Activated CD4-positive, alpha-beta T cell treated with anti-CD3 and anti-CD28 coated beads for 4 hours (primary cell): ENCODE measurements around the gene OLFM2.
"Not testable (repeated sequence)": the region's sequence is repeated elsewhere in the genome, so short reads cannot be mapped to it uniquely, and the experiment has no call there.

Source experiments
- DNase-seq, 2 donors: peaks; one replicate each; pipeline ENCODE4 v3.0.0-alpha.2; 2020

The OLFM2 gene

DNA sequence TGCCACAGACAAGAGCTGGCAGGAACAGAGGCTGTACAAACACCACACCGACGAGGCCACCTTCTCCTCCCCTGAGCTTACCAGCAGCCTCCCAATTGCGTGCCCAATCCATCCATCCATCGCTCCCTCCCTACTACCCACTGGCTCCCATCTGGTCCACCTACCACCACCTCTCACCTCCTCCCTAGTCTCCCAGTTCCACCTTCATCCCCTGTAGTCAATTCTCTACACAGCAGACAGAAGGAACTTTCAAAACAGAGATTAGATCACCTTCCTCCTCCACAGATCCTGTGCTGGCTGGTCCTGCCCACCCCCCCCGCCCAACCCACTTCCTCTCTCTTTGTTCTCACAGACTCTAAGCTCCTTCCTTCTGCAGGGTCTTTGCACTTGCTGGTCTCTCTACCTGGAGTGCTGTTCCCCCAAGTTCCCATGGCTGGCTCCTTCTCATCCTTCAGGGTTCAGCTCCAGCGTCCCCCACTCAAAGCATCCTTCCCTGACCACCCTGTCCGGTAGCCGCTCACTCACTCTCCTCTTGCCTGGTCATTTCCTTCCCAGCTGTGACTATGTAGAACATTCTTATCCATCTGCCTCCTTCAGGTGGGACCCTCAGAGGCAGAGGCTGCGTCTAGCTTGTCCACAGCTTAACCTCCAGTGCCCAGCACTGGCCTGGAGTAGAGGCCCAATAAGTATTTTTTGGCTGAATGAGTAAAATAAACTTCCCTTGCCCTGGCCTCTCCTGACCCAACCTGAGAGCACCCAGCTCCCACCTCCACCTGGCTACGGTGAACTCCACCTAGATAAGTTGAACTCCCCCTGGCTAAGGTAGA lies 78.2 kb downstream of the OLFM2 start:
- peak in 1 of 2 donors; percentile 19 for DNase-seq

DNA sequence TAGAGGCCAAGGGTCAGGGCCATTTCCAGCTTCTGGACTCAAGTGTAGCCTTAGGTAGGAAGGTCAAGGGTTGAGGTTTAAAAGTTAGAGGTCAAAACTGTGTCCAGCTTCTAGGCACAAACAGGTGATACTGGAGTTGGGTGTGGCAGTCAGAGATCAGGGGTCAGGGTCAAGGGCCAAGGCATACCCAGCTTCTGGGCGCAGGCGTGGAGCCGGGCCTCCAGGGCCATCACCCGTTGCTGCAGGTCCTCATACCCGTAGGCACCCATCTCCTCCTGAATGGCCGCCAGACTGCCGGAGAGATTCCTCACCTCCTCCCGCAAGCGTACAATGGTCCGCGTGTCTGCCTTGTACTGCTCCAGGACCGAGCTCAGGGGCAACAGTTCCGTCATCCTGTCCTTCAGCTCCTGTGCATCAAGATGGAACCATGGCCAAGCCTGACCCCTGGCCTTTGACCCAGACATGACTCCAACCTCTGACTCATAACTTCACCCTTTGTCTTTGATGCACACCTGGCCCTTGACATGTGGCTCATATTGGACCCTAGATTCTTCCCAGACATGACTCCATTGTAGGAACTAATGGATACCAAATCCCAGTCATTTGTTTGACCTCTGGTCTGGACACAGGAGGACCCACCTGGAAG lies 79.1 kb downstream of the OLFM2 start:
- DNase-seq: no peak

DNA sequence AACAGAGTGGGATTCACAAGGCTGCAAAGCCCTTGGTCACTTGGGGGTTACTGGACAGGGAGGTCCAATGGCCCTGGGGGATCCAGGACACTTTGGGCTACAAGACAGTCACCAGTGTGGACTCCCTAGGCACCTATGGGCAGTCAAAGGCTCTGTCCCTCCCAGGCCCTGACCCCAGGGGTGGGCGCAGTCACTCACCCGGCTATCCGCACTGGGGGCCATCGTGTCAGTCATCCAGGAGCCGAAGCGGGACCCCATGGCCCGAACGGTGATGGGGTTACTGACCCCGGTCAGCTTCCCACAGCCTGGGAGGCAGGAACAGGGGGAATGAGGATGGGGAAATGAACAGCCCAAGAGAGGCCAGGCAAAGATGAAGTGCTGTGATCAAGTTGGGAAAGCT lies 79.7 kb downstream of the OLFM2 start:
- no peak for DNase-seq

DNA sequence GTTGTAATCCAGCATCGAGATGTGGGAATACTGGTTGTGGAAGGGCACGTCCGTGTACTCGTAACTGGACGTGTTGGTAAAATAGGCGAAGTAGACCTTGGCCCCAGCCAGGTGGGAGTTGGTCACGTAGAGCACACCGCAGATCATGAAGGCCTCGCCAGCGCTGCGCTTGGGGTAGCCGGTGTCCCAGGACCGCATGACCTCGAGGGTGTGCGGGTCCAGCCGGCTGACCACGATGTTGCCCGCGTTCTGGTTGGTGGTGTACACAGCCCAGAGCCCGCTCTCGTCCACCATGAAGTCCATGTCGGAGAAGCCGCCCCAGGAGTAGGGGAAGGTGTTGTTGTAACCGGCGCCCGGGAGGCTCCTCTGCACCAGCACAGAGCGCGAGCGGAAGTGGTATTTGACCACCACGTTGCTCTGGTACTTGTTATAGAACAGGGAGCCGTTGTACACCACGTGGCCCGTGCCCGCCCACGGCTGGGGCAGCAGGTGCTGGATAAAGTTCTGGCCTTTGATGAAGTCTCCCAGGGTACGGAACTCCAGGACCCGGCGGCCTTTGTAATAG lies 82.0 kb downstream of the OLFM2 start:
- no peak for DNase-seq

DNA sequence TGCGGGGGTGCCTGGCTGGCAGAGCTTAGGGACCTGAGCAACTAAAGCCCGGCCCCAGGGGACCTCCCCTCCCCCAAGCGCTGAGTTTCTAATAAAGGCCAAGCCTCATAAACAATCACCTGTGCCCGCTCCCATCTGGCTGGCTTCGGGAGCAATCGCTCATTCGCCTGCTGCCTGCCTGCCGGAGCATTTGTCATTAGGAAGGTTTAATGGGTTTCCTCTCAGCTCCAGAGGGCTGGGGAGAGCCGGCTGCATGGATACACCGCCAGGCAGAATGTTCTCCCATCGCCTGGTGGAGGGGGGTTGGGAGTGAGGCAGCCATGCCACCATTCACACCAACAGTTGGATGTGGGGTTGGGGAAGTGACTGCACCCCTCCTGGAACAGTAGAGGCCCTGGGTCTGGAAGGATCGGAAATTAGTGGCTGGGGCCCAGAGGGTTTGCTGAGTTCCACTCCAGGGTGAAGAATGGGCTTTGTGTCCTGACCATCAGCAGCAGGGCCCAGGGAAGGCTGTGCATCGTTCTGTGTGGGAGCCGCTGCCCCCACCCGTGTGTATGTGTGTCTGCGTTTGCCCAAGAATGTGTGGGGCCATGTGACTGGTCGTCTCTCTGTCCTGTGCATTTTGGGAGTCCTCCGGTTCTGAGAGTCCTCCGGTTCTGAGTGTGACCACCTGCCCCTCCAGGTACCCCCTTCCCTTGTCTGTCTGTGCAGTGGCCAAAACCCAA lies 85.9 kb downstream of the OLFM2 start:
- DNase-seq: no peak

DNA sequence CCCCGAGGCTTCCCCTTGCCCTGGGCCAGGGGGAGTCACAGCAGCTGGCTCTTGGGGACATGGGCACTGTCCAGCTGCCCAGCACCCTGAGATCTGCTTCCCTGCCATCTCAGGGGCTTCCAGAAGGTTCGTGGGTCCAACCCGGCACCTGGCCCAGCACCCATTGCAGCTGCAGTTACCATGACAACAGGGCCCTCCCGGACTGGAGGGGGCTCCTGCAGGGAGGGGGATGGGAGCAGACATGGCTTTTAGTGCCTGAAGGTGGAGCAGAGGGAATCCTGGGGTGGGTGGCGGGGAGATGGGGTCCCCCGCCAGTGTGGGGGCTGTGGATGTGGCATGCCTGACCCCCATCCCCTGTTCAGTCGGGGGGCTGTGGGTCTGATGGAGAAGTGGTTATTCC lies 86.5 kb downstream of the OLFM2 start:
- DNase-seq: no peak

DNA sequence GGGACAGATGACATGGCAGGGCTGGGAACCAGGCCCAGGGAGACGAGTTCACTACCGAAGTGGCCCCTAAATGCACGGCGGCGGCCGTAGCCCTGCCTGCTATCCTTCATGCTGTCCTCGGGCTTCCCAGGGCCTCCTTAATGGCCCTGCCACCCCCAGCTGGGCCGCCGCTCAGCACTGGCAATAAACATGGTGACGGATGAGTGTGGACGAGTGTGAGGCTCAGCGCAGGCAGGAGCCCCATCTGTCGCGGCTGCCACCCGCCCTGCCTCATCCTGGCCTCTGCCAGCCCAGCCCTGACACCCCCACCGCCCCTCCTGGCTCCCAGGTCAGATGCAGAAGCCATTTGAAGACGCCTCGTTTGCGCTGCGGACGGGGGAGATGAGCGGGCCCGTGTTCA lies 87.6 kb downstream of the OLFM2 start:
- no peak for DNase-seq

DNA sequence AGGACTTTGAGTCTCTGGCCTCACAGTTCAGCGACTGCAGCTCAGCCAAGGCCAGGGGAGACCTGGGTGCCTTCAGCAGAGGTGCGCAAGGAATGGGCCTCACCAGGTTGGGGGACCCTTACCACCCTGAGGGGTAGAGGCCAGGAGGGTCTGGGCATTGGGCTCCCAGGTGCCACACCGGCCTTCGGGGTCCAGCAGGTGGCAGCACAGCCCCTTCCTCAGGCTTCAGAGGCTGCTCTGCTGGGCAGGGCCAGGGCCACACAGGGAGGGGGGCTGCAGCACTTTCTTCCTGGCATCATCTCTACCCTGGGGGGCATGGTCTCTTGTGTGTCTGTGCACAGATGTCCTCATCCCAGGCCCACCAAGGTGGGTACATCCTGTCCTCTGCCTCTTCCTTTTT lies 88.3 kb downstream of the OLFM2 start:
- DNase-seq: peak; percentile 39 to 50

DNA sequence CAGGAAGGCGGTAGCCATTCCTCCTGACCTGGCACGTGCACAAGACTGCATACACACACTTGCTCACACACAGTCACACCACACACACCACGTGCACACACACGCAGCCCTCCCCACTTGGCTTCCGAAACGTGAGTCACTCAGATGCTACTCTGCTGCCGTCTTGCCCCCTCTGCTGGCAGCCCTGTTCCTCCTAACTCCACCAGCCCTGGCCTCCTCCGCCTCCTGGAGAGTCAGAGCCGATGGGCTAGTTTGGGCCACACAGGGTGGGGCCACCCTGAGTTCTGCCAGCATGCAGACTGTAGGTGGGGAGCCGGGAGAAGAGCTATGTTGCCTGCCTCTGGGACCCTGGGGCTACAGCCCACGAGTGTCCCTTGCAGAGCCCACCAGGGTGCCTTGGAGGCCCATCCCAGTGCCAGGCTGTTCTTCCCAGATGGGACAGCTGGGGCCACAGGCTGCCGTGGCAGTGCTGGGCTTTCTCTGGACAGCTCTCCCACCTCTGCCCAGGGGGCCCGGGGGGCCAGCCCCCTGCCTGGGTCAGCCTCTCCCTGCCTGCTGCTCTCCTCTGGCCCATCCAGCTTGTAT lies 89.1 kb downstream of the OLFM2 start:
- peak; percentile 48 to 55 for DNase-seq

DNA sequence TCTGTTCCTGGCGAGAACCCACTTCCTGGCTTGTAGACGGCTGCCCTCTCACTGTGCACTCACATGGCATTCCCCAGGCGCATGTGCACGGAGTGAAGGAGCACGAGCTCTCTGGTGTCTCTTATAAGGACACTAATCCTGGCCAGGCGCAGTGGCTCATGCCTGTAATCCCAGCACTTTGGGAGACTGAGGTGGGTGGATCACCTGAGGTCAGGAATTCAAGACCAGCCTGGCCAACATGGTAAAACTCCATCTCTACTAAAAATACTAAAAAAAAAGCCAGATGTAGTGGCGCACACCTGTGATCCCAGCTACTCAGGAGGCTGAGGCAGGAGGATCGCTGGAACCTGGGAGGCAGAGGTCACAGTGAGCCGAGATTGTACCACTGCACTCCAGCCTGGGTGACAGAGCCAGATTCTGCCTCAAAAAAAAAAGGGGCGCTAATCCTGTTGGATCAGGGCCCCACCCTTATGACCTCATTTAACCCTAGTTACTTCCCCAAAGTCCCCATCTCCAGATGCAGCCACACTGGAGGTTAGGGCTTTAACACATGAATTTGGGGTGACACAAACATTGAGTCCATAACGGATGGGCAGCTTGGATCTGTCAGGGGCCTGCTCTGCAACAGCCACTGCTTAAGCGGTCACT lies 92.6 kb downstream of the OLFM2 start:
- not testable (repeated sequence) for DNase-seq

DNA sequence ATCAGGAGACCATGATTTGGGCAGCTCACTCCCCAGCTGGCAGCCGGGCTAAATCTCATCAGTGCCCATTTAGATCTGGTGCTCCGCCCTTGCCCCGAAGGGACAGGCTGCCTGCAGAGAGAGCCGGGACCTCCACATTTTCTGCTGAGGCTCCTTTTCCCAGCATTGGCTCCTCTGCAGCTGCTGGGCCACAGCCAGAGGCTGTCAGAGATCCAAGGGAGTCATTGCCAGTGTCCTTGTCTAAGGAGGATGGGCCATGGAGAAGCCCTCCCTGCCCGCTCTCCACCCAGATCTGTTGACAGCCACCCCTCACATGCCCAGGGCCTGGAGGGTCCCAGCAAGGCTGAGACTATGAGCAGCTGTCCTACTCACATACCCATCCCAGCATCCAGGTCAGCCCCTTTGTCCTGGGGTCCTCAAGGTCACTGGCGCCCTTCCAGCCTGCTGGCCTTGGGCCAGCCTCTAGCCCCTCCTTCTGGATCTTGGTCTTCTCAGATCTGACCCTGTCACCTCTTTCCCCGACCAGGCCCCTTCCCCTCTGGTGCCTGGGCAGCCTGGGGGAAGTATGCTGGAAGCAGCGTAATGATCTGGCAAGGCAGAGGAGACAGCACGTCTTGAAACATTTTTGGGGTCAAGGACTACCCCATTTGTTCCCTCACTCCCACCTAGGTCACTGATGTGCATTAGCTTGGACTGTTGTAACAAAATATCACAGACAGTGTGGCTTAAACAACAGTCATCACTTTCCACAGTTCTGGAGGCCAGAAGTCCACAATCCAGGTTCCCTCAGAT lies 93.3 kb downstream of the OLFM2 start:
- DNase-seq: no peak

DNA sequence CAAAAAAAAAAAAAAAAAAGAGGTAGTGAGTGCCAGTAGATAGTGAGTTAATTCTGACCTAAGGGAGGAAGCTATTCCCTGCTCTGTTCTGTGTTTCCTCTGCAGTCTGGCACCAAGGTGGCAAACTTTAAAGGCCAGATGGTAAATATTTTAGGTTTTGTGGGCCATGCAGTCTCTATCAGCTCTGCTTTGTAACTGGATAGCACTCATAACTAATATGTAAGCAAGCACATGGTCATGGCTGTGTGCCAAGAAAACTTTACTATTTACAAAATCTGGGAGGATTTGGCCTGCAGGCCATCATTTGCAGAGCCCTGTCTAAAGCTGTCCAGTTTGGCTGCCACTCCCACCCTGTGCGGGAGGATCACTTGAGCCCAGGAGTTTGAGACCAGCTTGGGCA lies 96.9 kb downstream of the OLFM2 start:
- no peak for DNase-seq

DNA sequence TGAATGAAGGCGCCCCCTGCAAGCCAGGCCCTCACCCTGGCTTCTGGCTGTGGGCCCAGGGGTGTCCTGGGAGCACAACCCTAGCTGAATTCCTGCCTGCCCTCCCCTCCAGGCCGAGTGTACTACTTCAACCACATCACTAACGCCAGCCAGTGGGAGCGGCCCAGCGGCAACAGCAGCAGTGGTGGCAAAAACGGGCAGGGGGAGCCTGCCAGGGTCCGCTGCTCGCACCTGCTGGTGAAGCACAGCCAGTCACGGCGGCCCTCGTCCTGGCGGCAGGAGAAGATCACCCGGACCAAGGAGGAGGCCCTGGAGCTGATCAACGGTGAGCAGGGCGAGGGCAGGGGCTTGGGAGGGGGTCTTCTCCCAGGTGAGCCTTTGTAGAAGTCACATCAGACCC lies 98.0 kb downstream of the OLFM2 start:
- no peak for DNase-seq

DNA sequence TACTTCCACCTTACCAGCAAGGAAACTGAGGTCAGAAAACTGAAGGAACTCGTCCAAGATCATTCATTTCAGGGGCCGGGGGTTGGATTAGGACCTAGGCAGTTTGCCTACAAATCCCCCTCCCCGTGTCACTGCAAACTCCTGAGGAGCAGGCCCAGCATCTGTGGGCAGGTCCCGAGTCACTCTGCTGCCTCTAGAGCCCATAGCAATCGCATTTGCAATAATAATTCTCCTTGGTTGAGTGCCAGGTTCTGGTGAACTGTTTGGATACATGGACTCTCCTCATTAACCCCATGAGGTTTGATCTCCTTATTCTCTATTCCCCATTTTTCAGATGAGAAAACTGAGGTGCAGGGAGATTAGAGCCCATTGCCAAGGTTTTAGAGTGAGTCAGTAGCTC lies 100.3 kb downstream of the OLFM2 start:
- no peak for DNase-seq

DNA sequence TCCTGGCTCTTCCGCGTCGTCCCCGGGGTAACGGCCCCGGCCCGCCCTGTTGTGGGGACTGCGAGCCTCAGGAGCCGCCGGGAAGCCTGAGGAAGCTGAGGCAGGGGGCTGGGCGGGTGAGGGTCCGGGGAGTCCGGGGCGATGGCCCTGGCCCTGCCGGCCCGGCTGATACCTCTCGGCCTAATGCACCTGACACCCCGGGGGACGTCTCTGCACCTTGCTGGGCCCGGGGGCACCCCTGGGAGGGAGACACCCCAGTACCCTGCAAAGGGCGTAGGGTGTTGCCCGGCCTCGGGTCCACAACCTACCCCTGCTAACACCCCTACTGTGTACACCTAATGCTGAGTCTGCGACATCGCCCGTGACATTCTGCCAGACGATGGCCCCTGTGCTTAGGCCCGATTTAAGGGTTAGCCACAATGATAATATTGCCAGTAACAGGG lies 100.8 kb downstream of the OLFM2 start:
- peak in 1 of 2 donors; percentile 13 for DNase-seq

DNA sequence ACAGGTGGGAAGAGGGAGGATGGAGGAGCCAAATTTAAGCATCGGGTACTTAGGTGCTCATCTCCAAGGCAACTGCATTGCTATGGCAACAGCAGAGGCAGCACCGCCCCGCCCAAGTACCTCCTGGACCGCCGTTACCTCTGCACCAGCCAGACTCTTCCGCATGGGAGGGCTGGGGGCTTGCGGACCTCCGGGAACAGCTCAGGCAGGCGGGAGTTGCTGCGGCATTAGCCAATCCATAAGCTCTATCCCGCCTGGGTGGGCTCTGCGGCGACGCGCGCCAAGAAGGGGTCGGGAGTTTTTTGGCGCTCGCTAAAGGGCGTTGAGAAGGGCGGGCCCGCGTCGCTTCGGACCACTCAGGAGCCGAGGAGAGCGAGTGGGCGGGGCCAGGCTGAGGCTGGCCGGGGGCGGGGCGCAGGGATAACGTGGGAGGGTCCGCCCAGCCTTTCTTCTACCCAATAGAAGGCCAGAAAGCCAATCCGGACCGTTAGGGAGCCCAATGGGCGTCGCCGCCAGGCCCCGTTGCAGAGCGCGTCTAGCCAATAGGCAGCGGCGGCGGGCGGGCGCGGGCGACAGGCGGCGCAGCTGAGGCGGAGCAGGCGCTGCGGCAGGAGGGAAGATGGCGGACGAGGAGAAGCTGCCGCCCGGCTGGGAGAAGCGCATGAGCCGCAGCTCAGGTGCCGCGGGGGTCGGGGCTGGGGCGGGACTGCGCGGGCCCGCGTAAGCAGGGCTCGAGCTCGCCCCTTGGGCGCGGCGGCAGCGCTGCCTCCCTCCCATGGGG lies 101.4 kb downstream of the OLFM2 start, which contains the start of gene PIN1:
Gene PIN1, plus strand, starts transcription at position 593 of the 781 bp plus-strand sequence. Its CDS starts 27 bp downstream, at position 620.
- DNase-seq: peak; percentile 99

DNA sequence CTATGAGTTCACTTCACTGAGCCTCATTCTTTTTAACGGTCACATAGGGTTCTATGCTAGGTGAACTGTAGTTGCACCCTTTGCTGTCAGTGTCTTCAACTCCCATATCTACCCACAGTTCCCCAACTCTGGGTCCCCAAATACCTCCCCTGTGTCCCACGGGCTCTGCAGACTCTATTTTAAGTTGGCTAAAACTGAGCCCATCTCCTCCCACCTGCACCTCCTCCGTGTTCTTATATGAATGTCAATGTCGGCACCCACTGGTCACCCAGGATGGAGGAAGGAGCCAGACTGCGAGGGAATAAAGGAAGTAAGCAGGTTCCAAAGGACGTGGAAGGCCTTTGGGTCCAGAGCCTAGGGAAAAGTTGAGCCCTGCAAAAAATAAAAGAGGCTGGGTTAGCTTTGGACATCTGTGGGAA lies 102.0 kb downstream of the OLFM2 start:
- DNase-seq: no peak

DNA sequence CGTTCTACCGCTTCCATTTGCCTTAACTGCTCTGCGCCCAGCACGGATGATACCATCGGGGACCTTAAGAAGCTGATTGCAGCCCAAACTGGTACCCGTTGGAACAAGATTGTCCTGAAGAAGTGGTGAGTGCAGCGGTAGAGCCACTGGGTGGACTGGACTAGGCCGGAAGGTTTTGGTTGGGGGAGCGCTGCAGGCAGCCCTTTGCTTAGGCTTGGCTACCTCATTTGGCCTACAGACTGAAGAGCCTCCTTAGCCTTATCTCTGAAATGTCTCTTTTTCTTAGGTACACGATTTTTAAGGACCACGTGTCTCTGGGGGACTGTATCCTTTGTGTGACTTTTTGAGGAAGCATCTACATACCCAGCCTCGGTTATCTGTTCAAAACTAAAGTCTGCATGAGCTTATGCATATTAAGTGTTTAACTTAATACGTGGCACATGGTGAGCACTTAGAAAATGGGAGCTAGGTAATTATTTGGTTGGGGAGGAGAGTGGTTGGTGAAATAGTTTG lies 107.7 kb downstream of the OLFM2 start:
- no peak for DNase-seq

DNA sequence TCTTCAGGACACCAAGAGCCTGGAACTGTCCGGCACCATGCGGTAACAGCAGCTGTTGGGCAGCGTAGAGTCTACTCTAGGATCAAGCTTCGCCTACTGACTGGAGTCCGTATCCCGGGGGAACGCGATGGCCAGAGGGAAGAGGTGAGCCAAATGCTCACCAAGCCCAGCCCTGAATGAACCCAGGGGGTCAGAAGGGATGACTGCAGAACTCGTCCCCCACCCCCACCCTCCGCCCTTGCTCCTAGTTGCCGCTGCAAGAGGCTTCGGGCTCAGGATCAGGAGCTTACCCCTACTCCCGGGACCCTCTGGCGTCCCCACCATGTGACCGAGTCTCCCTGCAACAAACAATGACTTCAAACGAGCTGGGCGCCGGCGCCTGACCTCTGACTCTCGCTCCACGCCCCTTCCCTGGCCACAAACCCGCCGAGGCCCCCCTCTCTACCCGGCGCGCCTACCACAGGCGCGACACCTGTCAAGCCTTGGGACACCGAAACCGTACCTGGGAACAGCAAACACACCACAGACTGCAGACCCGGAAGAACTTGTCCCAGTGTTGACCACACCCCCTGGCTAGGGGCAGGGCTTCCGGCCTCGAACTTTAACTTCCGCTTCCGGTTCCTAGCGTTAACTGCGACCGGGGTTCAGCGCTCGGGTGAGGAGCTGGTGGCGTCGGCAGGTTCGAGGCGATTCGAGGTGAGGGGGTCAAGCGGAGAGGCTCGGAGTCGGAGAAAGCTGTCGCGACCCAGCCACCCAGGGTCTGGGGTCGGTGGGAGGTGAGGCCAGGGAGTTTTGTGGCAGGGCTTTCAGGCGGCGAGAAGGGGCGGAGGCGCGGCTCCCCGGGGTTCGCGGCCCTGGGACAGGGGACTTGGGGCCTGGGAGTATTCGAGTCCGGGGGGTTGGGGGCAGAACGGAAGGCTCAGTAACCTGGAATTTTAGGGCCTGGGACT lies 108.8 kb downstream of the OLFM2 start, which contains the start of gene UBL5:
Gene UBL5, plus strand, starts transcription at position 630 of the 950 bp plus-strand sequence. CDS start 420 bp downstream, outside the sequence.
- peak; percentile 87 to 88 for DNase-seq
